Measurements from ENCODE around the gene ZNF654.

- TF ChIP-seq CTCF (IDR thresholded peaks at IDR 0.05; ENCODE audit: poor library complexity), result no peak
- TF ChIP-seq EZH2 (IDR thresholded peaks at IDR 0.05; ENCODE audit: borderline replicate concordance), result no peak
- TF ChIP-seq EZH2phosphoT487 (IDR thresholded peaks at IDR 0.05; ENCODE audit: low read depth, severe bottlenecking, unreplicated experiment), result no peak
These were observed 91.8 kb downstream of the ZNF654 start for GRCh38 chr3:88150806-88151205.
